Spleen (tissue), 7 donors: ENCODE results near the gene CEMIP.

ENCODE experiments used
- CTCF ChIP-seq, 11 experiments: fragments of 200-600 bp in 7 of 11; fragments of 450-650 bp in 4 of 11; sonication (generic) in 4 of 11; IDR thresholded peaks in 8 of 11; conservative IDR thresholded peaks in 3 of 11; 1 replicate in 7 of 11; 2 replicates in 4 of 11; pipeline versions ENCODE4 v1.4.0 to v1.8.0; 2016 to 2021; ENCODE audit warnings: antibody characterized with exemption in 11 of 11, inconsistent platforms in 4 of 11, mild to moderate bottlenecking in 1 of 11
- POLR2A ChIP-seq, 3 donors: fragments of 450-650 bp; IDR thresholded peaks; one replicate each; pipeline ENCODE4 v1.5.1; 2017; ENCODE audit warnings: antibody characterized with exemption in 3 of 3, mild to moderate bottlenecking in 1 of 3
- POLR2AphosphoS5 ChIP-seq, 3 donors: sonication (generic); formaldehyde crosslinking; IDR thresholded peaks; one replicate each; pipeline ENCODE4 v1.5.1; 2017; ENCODE audit warnings: antibody characterized with exemption in 3 of 3
- donor health status: DM: no; HTN: no; CAD: no; lungs with moderate emphysema.
- donor health status: DM: no; HTN: no; CAD: no.
- donor health status: DM: no; HTN: no; CAD: no.

GRCh38 chr15:80948651-80949292 is 169.6 kb downstream of the CEMIP start:
- TF ChIP-seq CTCF (IDR thresholded peaks at IDR 0.05 in 8 of 11, conservative IDR thresholded peaks at IDR 0.05 in 3 of 11), result no peak
- no peak for TF ChIP-seq POLR2A (IDR thresholded peaks at IDR 0.05)
- TF ChIP-seq POLR2AphosphoS5 (IDR thresholded peaks at IDR 0.05), result no peak
